ENCODE measurements around the gene CHCHD6.

The CHCHD6 gene

DNA sequence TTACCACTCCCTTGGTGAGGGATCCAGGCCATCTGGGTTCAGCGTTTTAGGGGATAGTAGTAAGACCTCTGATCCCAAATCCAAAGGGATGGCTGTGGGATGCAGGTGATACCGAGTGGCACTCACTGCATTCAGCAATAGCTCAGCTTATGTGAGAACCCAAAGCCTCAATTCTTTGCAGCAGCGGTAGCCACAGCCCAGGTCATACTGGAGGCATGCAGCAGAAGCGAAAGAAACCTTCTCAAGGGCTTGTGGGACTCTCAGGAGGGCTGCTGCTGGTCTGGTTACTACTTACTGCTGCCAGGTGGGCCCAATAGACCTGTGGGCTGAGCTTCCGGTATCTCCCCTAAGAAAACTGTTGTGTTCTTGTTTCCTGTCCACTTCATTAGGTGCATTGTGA is 38.0 kb downstream of the CHCHD6 start:
- no peak for DNase-seq (ENCODE audit: low read depth)
- H3K4me3 ChIP-seq (ENCODE audit: low read length): no peak overlapping the region
- TF ChIP-seq, protein P1, sequence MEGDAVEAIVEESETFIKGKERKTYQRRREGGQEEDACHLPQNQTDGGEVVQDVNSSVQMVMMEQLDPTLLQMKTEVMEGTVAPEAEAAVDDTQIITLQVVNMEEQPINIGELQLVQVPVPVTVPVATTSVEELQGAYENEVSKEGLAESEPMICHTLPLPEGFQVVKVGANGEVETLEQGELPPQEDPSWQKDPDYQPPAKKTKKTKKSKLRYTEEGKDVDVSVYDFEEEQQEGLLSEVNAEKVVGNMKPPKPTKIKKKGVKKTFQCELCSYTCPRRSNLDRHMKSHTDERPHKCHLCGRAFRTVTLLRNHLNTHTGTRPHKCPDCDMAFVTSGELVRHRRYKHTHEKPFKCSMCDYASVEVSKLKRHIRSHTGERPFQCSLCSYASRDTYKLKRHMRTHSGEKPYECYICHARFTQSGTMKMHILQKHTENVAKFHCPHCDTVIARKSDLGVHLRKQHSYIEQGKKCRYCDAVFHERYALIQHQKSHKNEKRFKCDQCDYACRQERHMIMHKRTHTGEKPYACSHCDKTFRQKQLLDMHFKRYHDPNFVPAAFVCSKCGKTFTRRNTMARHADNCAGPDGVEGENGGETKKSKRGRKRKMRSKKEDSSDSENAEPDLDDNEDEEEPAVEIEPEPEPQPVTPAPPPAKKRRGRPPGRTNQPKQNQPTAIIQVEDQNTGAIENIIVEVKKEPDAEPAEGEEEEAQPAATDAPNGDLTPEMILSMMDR (IDR thresholded peaks at IDR 0.05; ENCODE audit: insufficient read depth, low read depth, low read length, missing control alignments): no peak

DNA sequence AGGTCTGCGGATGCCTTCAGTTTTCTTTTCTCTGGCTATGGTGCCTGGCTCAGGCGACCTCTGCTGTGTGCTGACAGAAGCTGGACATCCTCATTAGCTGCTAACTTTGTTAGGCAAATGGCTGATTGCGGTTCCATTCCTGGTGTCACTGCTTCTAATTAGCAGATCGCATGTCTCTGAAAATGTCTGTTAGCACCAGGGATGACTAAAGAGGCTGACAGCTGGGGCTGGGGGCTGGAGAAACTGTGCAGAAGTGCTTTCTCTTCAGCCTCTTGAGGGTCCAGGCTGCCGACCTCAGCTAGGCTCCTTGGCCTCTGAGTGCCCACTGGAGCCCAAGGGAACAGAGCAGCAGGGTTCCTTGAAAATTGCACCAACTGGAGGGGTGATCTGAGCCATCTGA is 39.3 kb downstream of the CHCHD6 start:
- TF ChIP-seq, protein P1 (IDR thresholded peaks at IDR 0.05; ENCODE audit: insufficient read depth, low read depth, low read length, missing control alignments): no peak
- H3K4me3 ChIP-seq (ENCODE audit: low read length): no peak overlapping the region
- DNase-seq (ENCODE audit: low read depth): no peak

DNA sequence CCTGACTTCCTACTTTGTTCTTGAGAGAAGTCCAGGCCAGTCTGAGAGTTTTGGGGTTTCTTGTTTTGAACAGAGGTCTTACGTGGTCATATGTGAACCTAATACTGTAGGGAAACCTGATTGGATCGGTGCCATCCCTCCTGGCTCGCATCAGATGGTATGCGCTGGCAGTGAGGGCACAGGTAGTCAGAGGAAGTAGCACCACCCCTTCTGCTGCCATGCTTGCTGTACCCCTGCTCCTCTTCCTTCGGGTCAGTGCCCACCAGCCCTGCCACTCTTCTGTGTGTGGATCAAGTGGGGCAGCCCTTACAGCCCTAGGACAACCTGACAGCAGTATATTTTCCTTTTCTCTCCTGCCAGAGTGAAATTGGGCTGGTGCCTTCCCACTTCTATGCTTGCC is 39.7 kb downstream of the CHCHD6 start:
- DNase-seq (ENCODE audit: low read depth): no peak
- TF ChIP-seq, protein P1 (IDR thresholded peaks at IDR 0.05; ENCODE audit: insufficient read depth, low read depth, low read length, missing control alignments): no peak
- H3K4me3 ChIP-seq (ENCODE audit: low read length): no peak overlapping the region

DNA sequence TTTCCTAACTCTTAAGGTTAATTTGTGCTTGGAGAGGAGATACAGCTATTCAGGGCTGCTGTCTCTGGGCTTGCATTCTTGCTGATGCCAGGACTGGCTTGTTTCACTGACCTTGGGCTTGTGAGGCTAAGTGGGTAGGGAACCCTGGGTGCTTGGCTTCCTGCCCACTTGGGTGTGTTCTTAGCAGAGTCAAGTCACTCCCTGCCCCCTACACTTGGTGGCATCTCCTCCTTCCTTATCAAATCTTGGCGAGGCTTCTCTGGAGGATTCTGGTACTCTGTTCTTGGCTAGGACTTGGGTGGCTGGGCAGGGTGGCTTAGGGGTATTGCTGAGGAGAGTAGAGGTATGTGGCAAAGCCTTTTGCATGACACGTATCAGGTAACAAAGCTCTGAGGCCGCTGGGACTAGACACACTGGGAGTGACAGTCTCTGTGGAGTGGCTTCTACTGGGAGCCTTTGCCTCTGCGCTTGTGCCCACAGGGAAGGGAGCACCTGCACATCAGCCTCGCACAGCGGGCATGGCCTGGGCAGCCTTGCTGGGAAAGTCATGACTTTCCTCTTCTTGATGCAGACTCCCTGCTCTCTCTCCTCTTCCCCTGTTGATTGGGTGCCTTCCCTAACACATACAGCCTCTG is 41.8 kb downstream of the CHCHD6 start:
- no peak for DNase-seq (ENCODE audit: low read depth)
- H3K4me3 ChIP-seq (ENCODE audit: low read length): no peak overlapping the region
- TF ChIP-seq, protein P1 (IDR thresholded peaks at IDR 0.05; ENCODE audit: insufficient read depth, low read depth, low read length, missing control alignments): no peak

DNA sequence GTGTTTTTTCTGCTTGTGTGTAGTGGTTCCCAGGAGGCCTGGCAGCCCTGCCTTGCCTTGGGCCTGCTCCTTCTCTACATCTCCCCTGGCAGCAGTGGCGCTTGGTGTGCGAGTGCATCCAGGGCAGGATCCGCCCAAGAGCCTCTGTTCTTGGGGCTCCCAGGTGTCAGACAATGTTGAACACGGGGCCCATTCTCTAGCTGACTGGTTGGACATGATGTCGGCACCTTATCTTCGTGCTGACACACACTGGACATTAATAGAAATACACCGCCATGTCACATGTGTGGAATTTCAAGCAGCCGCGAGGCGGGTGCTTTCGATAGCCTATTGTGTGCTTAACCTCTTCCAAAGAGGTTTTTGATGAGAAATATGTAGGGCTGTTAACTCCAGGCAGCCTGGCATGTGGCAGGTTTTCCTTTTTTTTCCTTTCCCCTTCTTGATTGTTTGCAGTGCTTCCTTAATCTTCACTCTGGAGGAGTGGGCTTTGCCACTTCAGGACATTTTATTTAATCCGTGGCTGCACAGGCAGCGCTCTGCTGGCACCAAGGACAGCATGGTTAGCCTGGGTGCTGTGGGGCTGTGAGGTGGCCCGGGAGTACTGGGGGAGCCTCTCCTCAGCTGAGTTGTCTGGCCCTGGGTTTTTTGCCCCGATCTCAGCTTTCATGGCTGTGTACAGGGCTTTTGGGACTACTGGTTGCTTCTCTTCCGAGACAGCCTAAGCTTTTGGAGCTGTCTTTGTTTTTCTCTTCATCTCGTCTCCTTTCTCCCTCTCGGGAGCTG is 42.5 kb downstream of the CHCHD6 start:
- DNase-seq (ENCODE audit: low read depth): peak; percentile 61
- no peak overlapping the region for H3K4me3 ChIP-seq (ENCODE audit: low read length)
- TF ChIP-seq, protein P1 (IDR thresholded peaks at IDR 0.05; ENCODE audit: insufficient read depth, low read depth, low read length, missing control alignments): no peak

DNA sequence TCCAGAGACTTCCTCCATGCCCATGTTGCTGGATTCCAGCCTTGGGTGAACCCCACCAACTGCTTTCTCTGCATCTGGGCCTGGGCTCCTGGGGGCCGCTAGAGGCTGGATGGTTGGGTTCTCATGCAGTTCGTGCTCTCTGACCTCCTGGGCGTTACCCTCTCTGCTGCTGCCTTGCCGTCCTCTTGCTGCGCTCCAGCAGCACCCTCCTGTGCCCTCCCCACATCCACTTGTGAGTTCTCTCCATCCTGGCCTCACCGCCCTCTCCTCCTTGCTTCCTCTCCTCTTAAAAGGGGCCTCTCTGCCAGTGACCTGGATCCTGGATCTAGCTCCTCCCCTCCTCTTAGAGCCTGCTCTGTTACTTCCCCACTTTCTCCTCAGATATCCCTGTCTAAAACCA is 43.7 kb downstream of the CHCHD6 start:
- TF ChIP-seq, protein P1 (IDR thresholded peaks at IDR 0.05; ENCODE audit: insufficient read depth, low read depth, low read length, missing control alignments): no peak
- no peak overlapping the region for H3K4me3 ChIP-seq (ENCODE audit: low read length)
- no peak for DNase-seq (ENCODE audit: low read depth)

Data from epithelial cell of esophagus (primary cell).